ENCODE data around the gene PLK5.

- TF ChIP-seq CTCF (IDR thresholded peaks at IDR 0.05; ENCODE audit: poor library complexity, severe bottlenecking) (no peak), POLR2AphosphoS5 (IDR thresholded peaks at IDR 0.05) (no peak), TAF1 (IDR thresholded peaks at IDR 0.05; ENCODE audit: low read depth) (no peak), EZH2 (IDR thresholded peaks at IDR 0.05; ENCODE audit: borderline replicate concordance, insufficient read depth, low read length, poor library complexity, severe bottlenecking) (no peak), EP300 (conservative IDR thresholded peaks at IDR 0.05; ENCODE audit: poor library complexity, severe bottlenecking) (no peak), SMC3 (conservative IDR thresholded peaks at IDR 0.05; ENCODE audit: poor library complexity) (no peak), REST (IDR thresholded peaks at IDR 0.05; ENCODE audit: borderline replicate concordance) (no peak), RAD21 (conservative IDR thresholded peaks at IDR 0.05) (no peak), MXI1 (conservative IDR thresholded peaks at IDR 0.05; ENCODE audit: poor library complexity, severe bottlenecking) (no peak)
Measured at GRCh38 chr19:1574354-1575136, 50.7 kb downstream of the PLK5 start.
